ENCODE measurements around the gene MYO9B.

- TF ChIP-seq CTCF (conservative IDR thresholded peaks at IDR 0.05; ENCODE audit: low read length) (no peak), EZH2phosphoT487 (IDR thresholded peaks at IDR 0.05; ENCODE audit: borderline replicate concordance) (no peak)
Observed at GRCh38 chr19:17036640-17037039, 38.9 kb upstream of the MYO9B start.
